BE2C (cell line): ENCODE results near the gene GFOD2.

Experiments used
- DNase-seq: peaks from one replicate; pipeline ENCODE4 v3.0.0-alpha.2; 2020
- H3K27me3 ChIP-seq: fragments of 250-450 bp; sonication (Bioruptor Pico); 2 replicates; pipeline ENCODE4 v1.5.1; 2020; ENCODE audit warnings: mild to moderate bottlenecking
- H3K36me3 ChIP-seq: fragments of 250-450 bp; sonication (Bioruptor Pico); 2 replicates; pipeline ENCODE4 v1.5.1; 2020; ENCODE audit warnings: mild to moderate bottlenecking
- H3K4me1 ChIP-seq: fragments of 250-450 bp; sonication (Bioruptor Pico); 2 replicates; pipeline ENCODE4 v1.5.1; 2020
- H3K4me3 ChIP-seq: 2 replicates; pipeline ENCODE4 v1.5.1; 2011; ENCODE audit warnings: low read depth, low read length
- H3K9me3 ChIP-seq: fragments of 250-450 bp; sonication (Bioruptor Pico); 2 replicates; pipeline ENCODE4 v1.5.1; 2020
- TF ChIP-seq, protein P1 (sequence below): IDR thresholded peaks from 2 replicates; pipeline ENCODE4 v1.5.1; 2012; ENCODE audit warnings: mild to moderate bottlenecking, low read depth, low read length

GFOD2 gene

DNA sequence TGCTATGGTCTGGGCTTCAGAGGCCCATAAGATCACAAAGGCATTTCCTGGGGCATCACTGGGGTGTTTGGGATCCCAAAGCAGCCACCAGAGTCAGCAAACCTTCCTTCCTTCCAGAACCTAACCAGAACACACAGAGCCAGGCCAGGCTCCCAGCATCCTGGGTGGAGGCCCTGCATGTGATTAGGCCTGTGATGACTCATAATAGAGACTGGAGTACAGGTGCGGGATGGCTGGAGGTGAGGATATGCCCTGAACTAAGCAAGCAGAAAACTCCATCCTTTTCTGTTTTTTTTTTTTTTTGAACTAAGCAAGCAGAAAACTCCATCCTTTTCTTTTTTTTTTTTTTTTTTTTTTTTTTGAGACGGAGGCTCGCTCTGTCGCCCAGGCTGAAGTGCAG, 17.7 kb upstream of the GFOD2 start:
- no peaks in the 10 kb centered on the region for H3K27me3 ChIP-seq
- no peak overlapping the region for H3K4me3 ChIP-seq
- TF ChIP-seq, protein P1, sequence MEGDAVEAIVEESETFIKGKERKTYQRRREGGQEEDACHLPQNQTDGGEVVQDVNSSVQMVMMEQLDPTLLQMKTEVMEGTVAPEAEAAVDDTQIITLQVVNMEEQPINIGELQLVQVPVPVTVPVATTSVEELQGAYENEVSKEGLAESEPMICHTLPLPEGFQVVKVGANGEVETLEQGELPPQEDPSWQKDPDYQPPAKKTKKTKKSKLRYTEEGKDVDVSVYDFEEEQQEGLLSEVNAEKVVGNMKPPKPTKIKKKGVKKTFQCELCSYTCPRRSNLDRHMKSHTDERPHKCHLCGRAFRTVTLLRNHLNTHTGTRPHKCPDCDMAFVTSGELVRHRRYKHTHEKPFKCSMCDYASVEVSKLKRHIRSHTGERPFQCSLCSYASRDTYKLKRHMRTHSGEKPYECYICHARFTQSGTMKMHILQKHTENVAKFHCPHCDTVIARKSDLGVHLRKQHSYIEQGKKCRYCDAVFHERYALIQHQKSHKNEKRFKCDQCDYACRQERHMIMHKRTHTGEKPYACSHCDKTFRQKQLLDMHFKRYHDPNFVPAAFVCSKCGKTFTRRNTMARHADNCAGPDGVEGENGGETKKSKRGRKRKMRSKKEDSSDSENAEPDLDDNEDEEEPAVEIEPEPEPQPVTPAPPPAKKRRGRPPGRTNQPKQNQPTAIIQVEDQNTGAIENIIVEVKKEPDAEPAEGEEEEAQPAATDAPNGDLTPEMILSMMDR: no peak
- H3K4me1 ChIP-seq: no peaks in the 10 kb centered on the region
- H3K36me3 ChIP-seq: no peaks in the 10 kb centered on the region; the same call in none of the 2 replicates
- no peaks in the 10 kb centered on the region for H3K9me3 ChIP-seq
- DNase-seq: no peak

DNA sequence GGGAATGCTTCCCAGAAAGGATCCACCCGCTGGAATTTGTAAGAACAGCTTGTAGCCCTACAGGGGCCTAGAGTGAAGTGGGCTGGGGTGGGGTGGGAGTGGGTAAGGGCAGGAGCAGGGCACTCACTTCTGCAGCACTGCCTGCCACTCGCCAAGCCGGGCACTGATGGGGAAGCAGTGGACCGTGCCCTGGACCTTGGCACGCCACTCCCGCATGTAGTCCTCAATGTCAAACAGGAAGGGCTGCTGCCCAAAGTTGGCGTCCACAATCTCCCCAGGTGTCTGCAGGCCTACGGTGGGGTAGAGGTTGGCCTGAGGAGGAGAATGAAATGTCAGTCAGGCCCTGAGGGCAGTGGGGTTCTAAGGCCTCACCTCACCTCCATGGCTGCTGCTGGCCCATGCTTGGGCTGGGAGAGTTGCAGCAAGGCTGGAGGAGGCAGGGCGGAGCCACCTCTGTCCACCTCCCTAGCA, 15.7 kb upstream of the GFOD2 start:
- TF ChIP-seq, protein P1: no peak
- peaks cover 8% of the 10 kb centered on the region for H3K36me3 ChIP-seq

DNA sequence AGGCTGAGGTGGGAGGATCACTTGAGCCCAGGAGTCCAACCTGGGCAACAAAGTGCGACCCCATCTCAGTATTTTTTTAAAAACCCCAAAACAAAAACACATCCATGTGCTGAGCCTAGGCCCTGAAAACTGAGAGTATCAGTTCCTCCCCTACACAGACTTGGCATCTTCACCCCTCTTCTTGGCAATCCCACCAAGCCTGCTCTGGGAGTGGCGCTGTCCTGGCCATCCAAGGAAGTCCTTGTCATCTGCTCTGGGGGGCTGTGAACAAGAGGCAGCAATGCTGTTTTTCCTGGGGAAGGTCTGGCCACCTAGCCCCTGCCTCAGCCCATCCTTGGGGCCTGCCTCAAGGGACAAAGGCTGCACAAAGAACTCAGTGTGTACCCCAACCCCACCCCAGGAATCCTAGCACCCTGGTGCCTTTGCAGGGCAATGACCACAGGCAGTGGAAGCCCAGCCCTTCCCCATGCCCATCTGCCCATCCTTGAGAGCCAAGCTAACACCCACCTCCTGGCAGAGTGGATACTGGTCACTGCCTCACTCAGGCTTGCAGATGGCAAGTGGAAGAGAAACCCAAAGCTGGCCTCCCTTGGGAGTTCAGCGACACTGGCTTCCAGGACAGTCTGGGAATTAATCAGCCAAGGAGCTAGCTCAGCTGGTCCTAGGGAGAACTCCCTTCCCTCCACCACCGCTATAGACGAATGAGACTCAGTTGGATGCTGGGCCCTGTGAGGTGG, 14.8 kb upstream of the GFOD2 start:
- no peaks in the 10 kb centered on the region for H3K27me3 ChIP-seq
- no peak overlapping the region for H3K4me3 ChIP-seq
- no peak for DNase-seq
- H3K36me3 ChIP-seq: peaks cover 15% of the 10 kb centered on the region
- no peaks in the 10 kb centered on the region for H3K9me3 ChIP-seq
- H3K4me1 ChIP-seq: no peaks in the 10 kb centered on the region
- TF ChIP-seq, protein P1: no peak

More for the DNA sequence above, 15.7 kb upstream of the GFOD2 start:
- Histone ChIP-seq H3K4me3 (no peak overlapping the region), H3K9me3 (no peaks in the 10 kb centered on the region), H3K27me3 (no peaks in the 10 kb centered on the region), H3K4me1 (no peaks in the 10 kb centered on the region)
- DNase-seq: no peak

DNA sequence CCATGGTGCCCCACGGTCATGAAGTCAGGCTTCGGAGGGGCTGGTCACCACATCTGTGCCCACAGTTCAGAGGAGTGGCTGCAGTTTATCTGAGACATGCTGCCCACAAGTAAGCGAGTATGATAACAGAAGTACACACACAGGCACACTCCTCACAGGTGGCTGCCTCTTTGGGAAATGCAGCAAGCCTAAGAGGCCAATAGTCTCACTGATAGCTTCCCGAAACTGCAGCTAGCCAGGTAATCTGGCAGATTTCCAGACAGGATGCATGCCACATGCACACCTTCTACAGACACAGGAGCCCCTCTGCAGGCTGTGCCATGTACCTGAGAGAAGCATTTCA, 12.6 kb upstream of the GFOD2 start:
- no peaks in the 10 kb centered on the region for H3K9me3 ChIP-seq
- no peak overlapping the region for H3K4me3 ChIP-seq
- H3K36me3 ChIP-seq: peaks cover 33% of the 10 kb centered on the region
- H3K4me1 ChIP-seq: no peaks in the 10 kb centered on the region
- no peaks in the 10 kb centered on the region for H3K27me3 ChIP-seq
- no peak for DNase-seq
- TF ChIP-seq, protein P1: no peak

DNA sequence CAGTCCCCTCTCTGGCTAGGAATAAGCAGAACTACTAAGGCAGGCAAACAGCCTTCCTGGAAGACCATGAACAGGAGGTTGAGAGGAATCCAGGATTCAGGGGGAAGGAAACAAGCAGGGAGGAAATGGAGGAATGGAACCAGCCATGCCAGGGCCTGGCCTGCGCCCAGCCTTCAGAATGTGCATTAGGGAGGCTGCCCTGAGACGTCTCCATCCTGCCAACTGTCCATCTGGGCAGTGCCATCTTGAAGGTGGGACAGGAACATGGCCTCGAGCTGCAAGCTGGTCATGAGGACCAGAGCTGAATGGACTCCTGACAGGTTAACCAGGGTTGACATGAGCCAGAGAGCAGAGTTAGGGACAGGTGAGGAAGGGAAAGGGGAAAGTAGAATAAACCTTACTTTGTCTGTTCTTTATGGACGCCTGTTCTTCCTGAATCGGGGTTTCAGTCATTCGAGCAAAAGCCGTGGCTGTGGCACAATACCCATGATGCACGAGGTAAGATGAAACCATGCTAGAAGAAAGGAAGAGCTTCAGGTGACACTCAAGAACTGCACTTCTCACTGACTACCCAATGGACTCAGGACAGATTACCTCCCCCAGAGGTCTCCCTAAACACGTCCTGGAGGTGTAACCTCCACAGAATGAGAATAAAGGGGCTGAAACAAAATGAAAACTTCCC, 12.1 kb upstream of the GFOD2 start:
- Histone ChIP-seq H3K36me3 (peaks cover 34% of the 10 kb centered on the region), H3K4me1 (no peaks in the 10 kb centered on the region), H3K27me3 (no peaks in the 10 kb centered on the region), H3K9me3 (no peaks in the 10 kb centered on the region), H3K4me3 (no peak overlapping the region)
- DNase-seq: no peak
- TF ChIP-seq, protein P1: no peak

DNA sequence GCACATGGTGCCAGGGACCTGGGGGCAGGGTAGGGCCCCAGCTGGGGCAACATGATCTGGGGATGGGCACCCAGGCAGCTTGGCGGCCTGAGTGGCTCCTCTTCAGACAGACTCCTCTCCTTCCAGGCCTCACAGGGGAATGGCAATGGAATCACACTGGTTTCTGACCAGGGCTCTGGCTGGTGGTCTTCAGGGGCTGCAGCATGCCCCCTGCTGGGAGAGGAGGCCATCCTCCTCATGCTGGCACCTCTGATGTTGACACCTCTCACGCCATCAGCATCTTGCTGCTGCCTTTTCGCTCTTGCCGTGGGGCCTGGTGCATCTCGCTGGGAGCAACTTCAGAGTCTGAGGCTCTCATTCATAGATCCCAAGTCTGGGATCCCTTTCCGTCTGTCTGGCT, 11.2 kb upstream of the GFOD2 start:
- no peak for DNase-seq
- no peak overlapping the region for H3K4me3 ChIP-seq
- H3K27me3 ChIP-seq: no peaks in the 10 kb centered on the region
- H3K9me3 ChIP-seq: no peaks in the 10 kb centered on the region
- TF ChIP-seq, protein P1: no peak
- H3K36me3 ChIP-seq: peaks cover 34% of the 10 kb centered on the region
- H3K4me1 ChIP-seq: no peaks in the 10 kb centered on the region
